ENCODE results near the gene RAB44.

RAB44 gene

DNA sequence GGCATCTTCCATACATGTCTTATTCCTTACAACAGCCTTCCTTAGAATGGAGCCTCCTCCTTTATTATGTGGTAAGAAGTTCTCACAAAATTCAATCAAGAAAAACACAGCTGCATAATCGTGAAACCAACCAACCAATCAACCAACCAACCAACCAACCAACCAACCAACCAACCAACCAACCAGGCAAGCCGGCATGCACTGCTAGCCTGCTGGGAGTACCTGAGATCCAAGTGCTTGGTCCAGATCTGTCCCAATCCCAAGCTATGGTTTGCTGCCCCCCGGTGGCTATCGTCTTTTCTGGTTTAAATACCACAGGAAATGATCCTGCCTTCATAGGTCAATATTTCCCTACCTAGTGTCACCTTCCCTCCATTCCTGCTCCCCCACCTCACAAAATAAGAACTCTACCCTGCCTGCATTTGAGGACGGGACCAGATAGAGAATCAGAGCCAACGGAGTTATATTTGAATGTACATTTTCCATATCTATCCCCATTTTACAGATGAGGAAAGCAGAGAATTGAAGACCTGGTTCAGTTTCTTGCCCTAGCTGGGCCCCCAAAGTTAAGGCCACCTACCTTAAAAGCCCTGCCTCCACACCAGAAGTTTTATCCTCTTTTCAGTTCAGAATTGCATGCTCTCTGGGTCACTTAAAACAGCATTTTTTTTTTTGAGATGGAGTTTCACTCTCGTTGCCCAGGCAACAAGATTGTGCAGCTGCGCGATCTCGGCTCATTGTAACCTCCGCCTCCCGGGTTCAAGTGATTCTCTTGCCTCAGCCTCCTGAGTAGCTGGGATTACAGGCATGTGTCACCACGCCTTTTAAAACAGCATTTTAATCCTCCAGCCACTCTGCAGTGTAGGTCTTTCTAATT, 27.1 kb downstream of the RAB44 start:
- DNase-seq (ENCODE audit: insufficient read length, low spot score) (no peak), FAIRE-seq (peak; percentile 77)
- no peak for TF ChIP-seq TAF1 (IDR thresholded peaks at IDR 0.05; ENCODE audit: low read depth, low read length)
- no peak for TF ChIP-seq POU2F2 (IDR thresholded peaks at IDR 0.05; ENCODE audit: low read depth, low read length)
- TF ChIP-seq POLR2A (IDR thresholded peaks at IDR 0.05; ENCODE audit: low read depth, low read length), result no peak
- TF ChIP-seq PAX5 (IDR thresholded peaks at IDR 0.05; ENCODE audit: insufficient read depth, low read length, severe bottlenecking), result no peak
- TF ChIP-seq SPI1 (IDR thresholded peaks at IDR 0.05; ENCODE audit: low read depth, low read length), result no peak
- no peak for TF ChIP-seq POLR2AphosphoS5 (IDR thresholded peaks at IDR 0.05; ENCODE audit: low read depth, low read length)

DNA sequence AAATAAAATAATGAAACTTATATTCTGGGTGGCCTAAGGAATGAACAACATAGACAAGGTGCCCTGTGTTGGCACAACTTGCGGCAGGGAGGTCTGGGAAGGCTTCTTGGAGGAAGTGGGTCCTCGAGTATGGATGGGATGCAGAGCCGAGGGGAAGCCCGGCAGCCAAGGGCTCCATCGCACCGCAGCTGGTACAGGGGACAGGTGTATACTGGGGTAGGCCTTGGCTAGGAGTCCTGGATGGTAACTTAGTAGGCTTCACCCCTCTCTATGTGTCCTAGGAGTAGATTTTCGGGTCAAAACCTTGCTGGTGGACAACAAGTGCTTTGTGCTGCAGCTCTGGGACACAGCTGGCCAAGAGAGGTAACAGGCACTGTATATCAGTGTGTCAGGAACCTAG, 28.0 kb downstream of the RAB44 start:
- TF ChIP-seq SPI1 (IDR thresholded peaks at IDR 0.05; ENCODE audit: low read depth, low read length) (no peak), TAF1 (IDR thresholded peaks at IDR 0.05; ENCODE audit: low read depth, low read length) (no peak), POLR2A (IDR thresholded peaks at IDR 0.05; ENCODE audit: low read depth, low read length) (no peak), POU2F2 (IDR thresholded peaks at IDR 0.05; ENCODE audit: low read depth, low read length) (no peak), POLR2AphosphoS5 (IDR thresholded peaks at IDR 0.05; ENCODE audit: low read depth, low read length) (no peak), PAX5 (IDR thresholded peaks at IDR 0.05; ENCODE audit: insufficient read depth, low read length, severe bottlenecking) (no peak)
- FAIRE-seq (peak; percentile 62), DNase-seq (ENCODE audit: insufficient read length, low spot score) (no peak)

DNA sequence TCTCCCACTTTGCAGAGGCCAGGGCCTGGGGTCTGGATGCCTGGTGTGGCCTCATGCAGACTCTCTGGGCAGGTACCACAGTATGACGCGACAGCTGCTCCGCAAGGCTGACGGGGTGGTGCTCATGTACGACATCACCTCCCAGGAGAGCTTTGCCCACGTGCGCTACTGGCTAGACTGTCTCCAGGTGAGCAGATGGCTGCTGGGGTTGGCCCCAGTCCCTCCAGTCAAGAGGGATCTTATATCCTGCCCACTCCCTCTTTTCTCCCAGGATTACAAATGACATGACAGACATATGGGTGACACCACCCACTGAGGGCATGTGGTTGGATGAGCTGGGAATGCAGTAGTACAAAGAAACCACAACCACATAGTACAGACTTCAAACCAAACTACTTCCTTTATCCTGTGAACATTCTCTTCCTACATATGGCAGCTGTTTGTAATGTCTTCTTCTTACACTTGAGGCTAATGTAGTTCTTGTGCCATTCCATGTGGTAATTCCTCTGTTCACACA, 29.9 kb downstream of the RAB44 start:
- FAIRE-seq, result peak; percentile 35

DNA sequence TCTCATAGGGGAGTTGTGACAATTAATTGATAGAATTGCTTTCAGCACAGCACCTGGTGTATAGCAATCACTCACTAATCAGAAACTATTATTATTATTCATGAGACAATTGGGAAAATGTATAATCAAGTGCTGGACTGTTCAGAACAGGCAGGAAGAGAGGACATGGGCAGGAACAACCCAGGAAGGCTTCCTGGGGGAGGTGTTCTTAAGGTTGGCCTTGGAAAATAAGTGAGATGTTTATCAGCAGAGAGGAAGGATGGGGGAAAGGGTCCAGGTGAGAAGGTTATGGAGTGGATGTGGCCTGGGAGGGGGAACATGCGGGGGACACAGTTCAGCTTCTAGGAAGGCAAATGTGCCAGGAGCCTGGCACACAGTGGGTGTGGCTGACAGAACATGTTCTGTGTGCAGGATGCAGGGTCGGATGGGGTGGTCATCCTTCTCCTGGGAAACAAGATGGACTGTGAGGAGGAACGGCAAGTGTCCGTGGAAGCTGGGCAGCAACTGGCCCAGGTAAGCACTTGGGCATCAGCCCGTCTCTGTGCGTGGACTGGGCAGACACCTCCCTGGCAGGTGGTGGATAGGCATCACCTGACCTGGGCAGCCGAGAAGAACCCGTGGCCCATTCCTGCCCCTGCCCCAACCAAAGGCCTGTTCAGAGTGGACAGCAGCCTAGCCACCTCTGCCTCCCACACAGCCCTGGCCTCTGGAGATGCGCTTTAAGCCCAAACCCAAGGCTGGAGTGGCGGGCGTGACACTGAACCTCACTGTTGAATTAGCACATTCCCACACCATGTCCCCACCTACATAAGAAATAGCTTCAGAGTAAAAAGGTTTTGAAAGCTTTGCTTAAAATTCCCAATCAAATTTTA, 30.9 kb downstream of the RAB44 start:
- FAIRE-seq, result no peak
- TF ChIP-seq POU2F2 (IDR thresholded peaks at IDR 0.05; ENCODE audit: low read depth, low read length) (no peak), POLR2A (IDR thresholded peaks at IDR 0.05; ENCODE audit: low read depth, low read length) (no peak), PAX5 (IDR thresholded peaks at IDR 0.05; ENCODE audit: insufficient read depth, low read length, severe bottlenecking) (no peak), TAF1 (IDR thresholded peaks at IDR 0.05; ENCODE audit: low read depth, low read length) (no peak), SPI1 (IDR thresholded peaks at IDR 0.05; ENCODE audit: low read depth, low read length) (no peak), POLR2AphosphoS5 (IDR thresholded peaks at IDR 0.05; ENCODE audit: low read depth, low read length) (no peak)
- DNase-seq (ENCODE audit: insufficient read length, low spot score), result no peak

More for the DNA sequence above, 29.9 kb downstream of the RAB44 start:
- TF ChIP-seq POU2F2 (IDR thresholded peaks at IDR 0.05; ENCODE audit: low read depth, low read length) (no peak), PAX5 (IDR thresholded peaks at IDR 0.05; ENCODE audit: insufficient read depth, low read length, severe bottlenecking) (no peak), POLR2A (IDR thresholded peaks at IDR 0.05; ENCODE audit: low read depth, low read length) (no peak), POLR2AphosphoS5 (IDR thresholded peaks at IDR 0.05; ENCODE audit: low read depth, low read length) (no peak)
- no peak for DNase-seq (ENCODE audit: insufficient read length, low spot score)

DNA sequence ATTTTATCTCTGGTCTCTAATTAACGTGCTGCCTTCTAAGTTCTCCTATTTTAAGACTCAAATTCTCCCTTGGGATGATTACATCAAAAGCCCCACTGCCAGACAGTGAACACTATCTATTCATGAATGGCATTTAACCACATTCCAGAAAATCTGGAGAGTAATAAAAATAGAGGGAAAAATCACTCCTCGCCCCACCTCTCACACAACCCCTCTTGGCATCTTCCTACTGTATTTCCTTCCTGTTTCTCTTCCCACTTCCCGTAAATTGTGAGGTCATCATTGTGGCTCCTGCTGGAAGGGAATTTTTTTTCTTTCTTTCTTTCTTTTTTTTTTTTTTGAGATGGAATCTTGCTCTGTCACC, 31.5 kb downstream of the RAB44 start:
- DNase-seq (ENCODE audit: insufficient read length, low spot score), result no peak
- TF ChIP-seq POLR2AphosphoS5 (IDR thresholded peaks at IDR 0.05; ENCODE audit: low read depth, low read length) (no peak), PAX5 (IDR thresholded peaks at IDR 0.05; ENCODE audit: insufficient read depth, low read length, severe bottlenecking) (no peak), POU2F2 (IDR thresholded peaks at IDR 0.05; ENCODE audit: low read depth, low read length) (no peak), POLR2A (IDR thresholded peaks at IDR 0.05; ENCODE audit: low read depth, low read length) (no peak), TAF1 (IDR thresholded peaks at IDR 0.05; ENCODE audit: low read depth, low read length) (no peak), SPI1 (IDR thresholded peaks at IDR 0.05; ENCODE audit: low read depth, low read length) (no peak)
- FAIRE-seq, result no peak

DNA sequence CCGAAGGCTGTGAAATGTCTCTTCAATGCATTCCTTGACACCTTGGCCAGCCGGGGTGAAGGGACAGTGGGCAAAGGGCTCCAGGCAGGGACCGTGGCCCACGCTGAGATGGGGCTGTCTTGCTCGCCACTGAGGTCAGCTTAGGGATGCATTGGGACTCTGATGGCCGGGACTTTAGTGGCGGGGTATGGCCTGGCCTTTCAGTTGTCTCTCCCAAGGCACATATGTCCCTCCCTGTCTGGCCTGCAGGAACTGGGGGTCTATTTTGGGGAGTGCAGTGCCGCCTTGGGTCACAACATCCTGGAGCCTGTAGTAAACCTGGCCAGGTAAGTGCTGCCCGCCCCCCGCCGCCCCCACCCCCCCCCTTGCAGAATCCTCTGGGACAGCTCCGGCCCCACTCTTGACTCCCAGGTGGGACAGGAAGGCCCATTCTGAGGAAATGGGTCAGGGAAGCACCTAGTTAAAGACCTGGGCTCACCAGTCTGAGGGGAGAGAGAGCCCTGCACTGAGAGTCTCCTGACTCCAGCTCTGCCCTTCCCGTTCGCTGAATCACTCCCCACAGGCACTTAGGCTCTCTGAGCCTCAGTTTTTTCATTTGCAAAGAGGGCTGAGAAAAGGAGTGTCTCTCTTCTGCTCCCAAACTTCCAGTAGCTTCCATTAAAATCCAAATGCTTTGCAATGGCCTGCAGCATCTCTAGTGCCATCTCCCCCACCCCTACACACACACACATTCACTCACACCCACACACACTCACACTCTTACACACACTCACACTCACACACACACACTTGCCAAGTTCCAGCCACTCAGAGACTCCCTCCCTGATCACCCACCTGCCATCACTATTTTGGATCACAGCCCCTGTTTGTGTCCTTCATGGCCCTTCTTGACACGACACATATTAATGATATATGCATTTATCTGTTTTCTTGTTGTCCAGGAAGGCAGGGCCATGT, 33.1 kb downstream of the RAB44 start:
- TF ChIP-seq POLR2A (IDR thresholded peaks at IDR 0.05; ENCODE audit: low read depth, low read length), result no peak
- no peak for TF ChIP-seq SPI1 (IDR thresholded peaks at IDR 0.05; ENCODE audit: low read depth, low read length)
- no peak for TF ChIP-seq POLR2AphosphoS5 (IDR thresholded peaks at IDR 0.05; ENCODE audit: low read depth, low read length)
- no peak for TF ChIP-seq POU2F2 (IDR thresholded peaks at IDR 0.05; ENCODE audit: low read depth, low read length)
- TF ChIP-seq PAX5 (IDR thresholded peaks at IDR 0.05; ENCODE audit: insufficient read depth, low read length, severe bottlenecking), result no peak
- no peak for TF ChIP-seq TAF1 (IDR thresholded peaks at IDR 0.05; ENCODE audit: low read depth, low read length)
- FAIRE-seq (no peak), DNase-seq (ENCODE audit: insufficient read length, low spot score) (no peak)

DNA sequence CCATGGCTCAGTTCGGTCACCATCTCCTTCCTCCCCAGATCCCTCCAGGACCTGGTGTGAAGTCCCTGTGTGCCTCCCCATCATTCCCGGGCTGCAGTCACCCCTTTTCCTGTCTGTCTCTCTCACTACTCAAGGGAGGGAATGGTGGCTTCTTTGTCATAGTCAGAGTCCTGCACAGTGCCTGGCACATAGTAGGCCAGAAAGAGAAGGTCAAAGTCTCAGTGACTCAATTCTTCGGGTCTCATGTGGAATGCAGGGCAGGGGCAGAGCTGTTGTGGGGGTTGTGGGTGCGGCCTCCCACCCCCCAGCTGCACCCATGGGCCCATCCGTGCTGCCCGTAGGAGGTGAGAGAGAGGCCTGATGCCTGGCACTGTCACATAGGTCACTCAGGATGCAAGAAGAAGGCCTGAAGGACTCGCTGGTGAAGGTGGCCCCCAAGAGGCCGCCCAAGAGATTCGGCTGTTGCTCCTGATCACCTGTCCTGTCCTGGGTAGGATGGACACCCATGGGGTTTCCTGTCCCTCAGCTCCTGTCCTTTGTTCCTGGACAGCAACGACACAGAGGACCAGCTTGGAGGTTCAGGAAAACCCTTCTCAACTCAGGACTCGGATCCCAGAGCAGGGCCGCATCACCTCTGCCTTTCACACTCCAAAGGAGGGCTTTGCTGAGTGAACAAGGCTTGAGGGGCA, 34.1 kb downstream of the RAB44 start:
- TF ChIP-seq SPI1 (IDR thresholded peaks at IDR 0.05; ENCODE audit: low read depth, low read length), result no peak
- no peak for FAIRE-seq
- no peak for DNase-seq (ENCODE audit: insufficient read length, low spot score)

DNA sequence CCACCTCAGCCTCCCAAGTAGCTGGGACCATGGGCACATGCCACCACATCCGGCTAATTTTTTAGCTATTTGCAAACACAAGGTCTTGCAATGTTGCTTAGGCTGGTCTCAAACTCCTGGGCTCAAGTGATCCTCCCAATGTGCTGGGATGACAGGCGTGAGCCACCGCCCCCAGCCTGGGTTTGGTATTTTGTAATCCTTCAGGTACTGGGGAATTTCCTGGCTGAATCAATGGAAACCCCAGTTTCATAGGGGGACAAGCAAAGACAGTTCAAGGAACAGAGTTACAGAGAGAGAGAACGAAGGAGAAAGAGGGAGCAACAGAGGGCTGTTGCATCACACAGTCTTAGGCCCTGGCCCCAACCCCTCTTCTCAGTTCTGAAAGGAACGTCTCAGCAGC, 35.7 kb downstream of the RAB44 start:
- DNase-seq (ENCODE audit: insufficient read length, low spot score) (no peak), FAIRE-seq (peak; percentile 28)
- TF ChIP-seq POLR2AphosphoS5 (IDR thresholded peaks at IDR 0.05; ENCODE audit: low read depth, low read length), result no peak
- no peak for TF ChIP-seq POU2F2 (IDR thresholded peaks at IDR 0.05; ENCODE audit: low read depth, low read length)
- TF ChIP-seq SPI1 (IDR thresholded peaks at IDR 0.05; ENCODE audit: low read depth, low read length), result no peak
- no peak for TF ChIP-seq TAF1 (IDR thresholded peaks at IDR 0.05; ENCODE audit: low read depth, low read length)
- TF ChIP-seq PAX5 (IDR thresholded peaks at IDR 0.05; ENCODE audit: insufficient read depth, low read length, severe bottlenecking), result no peak

Measured in GM12891 (cell line).